Cardiac muscle cell (in vitro differentiated cells and primary cell): ENCODE measurements around the gene GIT2. TPM values are rescaled to one million over a fixed set of nuclear protein-coding genes. Genes with fewer than 3 reads are reported as not detected.
A peak's percentile ranks its signal among the peaks of the same experiment; 100 is the strongest.

Experiments
- DNase-seq, 2 donors: peaks; one replicate each; pipeline versions ENCODE4 v3.0.0 to v3.0.0-alpha.2; 2010 to 2017; ENCODE audit warnings: low read depth in 1 of 2, low spot score in 1 of 2
- H3K27ac ChIP-seq: fragments of 200-600 bp; sonication (generic); 2 replicates; pipeline ENCODE4 v1.5.1; 2016
- H3K27me3 ChIP-seq: fragments of 200-600 bp; sonication (generic); 2 replicates; pipeline ENCODE4 v1.6.0; 2016; ENCODE audit warnings: control low read depth
- H3K36me3 ChIP-seq: fragments of 200-600 bp; sonication (generic); 2 replicates; pipeline ENCODE4 v1.5.1; 2016; ENCODE audit warnings: control low read depth
- H3K4me1 ChIP-seq: fragments of 200-600 bp; sonication (generic); 2 replicates; pipeline ENCODE4 v1.8.1; 2017; ENCODE audit warnings: low read depth, mild to moderate bottlenecking, mixed run types
- H3K4me3 ChIP-seq: fragments of 200-600 bp; sonication (generic); 2 replicates; pipeline ENCODE4 v1.5.1; 2016; ENCODE audit warnings: mild to moderate bottlenecking
- H3K9me3 ChIP-seq: fragments of 200-600 bp; sonication (generic); 2 replicates; pipeline ENCODE4 v1.5.1; 2017; ENCODE audit warnings: low read depth, mild to moderate bottlenecking, control low read depth
- CTCF ChIP-seq: IDR thresholded peaks from 2 replicates; pipeline ENCODE4 v1.5.1; 2012; ENCODE audit warnings: low read depth, mild to moderate bottlenecking, low read length
- polyA plus RNA-seq: library from polyadenylated mRNA; unstranded; fragments of >200 nt; fragmentation: Nextera tagmentation; extraction: Ambion mirVana; gene quantifications from 2 replicates; pipeline ENCODE4 v1.2.1, GENCODE V29; 2016
- total RNA-seq: library from RNA; depleted of rRNA; stranded (reverse); fragments of >200 nt; gene quantifications from 2 replicates; pipeline ENCODE4 v1.2.3, GENCODE V29; 2016

GIT2 gene
- total and polyA plus RNA-seq, 2 experiments from 2014 or later = 23.3 to 25.7 TPM

GRCh38 chr12:110004598-110004997 is 8.4 kb upstream of the GIT2 start:
- no peak for TF ChIP-seq CTCF
- Histone ChIP-seq H3K36me3 (no peaks in the 10 kb centered on the region), H3K4me1 (no peaks in the 10 kb centered on the region), H3K4me3 (no peak overlapping the region), H3K27ac (no peak overlapping the region), H3K9me3 (no peaks in the 10 kb centered on the region), H3K27me3 (no peaks in the 10 kb centered on the region)
- DNase-seq = no peak

- no peak for TF ChIP-seq CTCF
Observed at GRCh38 chr12:110002676-110003515, 6.7 kb upstream of the GIT2 start.

GRCh38 chr12:110001596-110001995 is 5.4 kb upstream of the GIT2 start:
- H3K27ac ChIP-seq = no peak overlapping the region
- H3K4me1 ChIP-seq = no peaks in the 10 kb centered on the region
- no peak overlapping the region for H3K4me3 ChIP-seq
- no peaks in the 10 kb centered on the region for H3K27me3 ChIP-seq
- no peaks in the 10 kb centered on the region for H3K9me3 ChIP-seq
- no peaks in the 10 kb centered on the region for H3K36me3 ChIP-seq
- no peak for TF ChIP-seq CTCF
- no peak for DNase-seq

More at GRCh38 chr12:110002676-110003515, 6.7 kb upstream of the GIT2 start:
- Histone ChIP-seq H3K27ac (no peak overlapping the region), H3K4me1 (no peaks in the 10 kb centered on the region), H3K4me3 (no peak overlapping the region), H3K9me3 (no peaks in the 10 kb centered on the region), H3K27me3 (no peaks in the 10 kb centered on the region), H3K36me3 (no peaks in the 10 kb centered on the region)
- no peak for DNase-seq

GRCh38 chr12:109999983-110000505 is 3.9 kb upstream of the GIT2 start:
- peak; percentile 19 to 56 for DNase-seq
- Histone ChIP-seq H3K36me3 (no peaks in the 10 kb centered on the region), H3K27ac (no peak overlapping the region), H3K9me3 (no peaks in the 10 kb centered on the region), H3K27me3 (no peaks in the 10 kb centered on the region), H3K4me3 (peak overlapping the region; percentile 88), H3K4me1 (no peaks in the 10 kb centered on the region)
- no peak for TF ChIP-seq CTCF

- Histone ChIP-seq H3K36me3 (no peaks in the 10 kb centered on the region), H3K9me3 (no peaks in the 10 kb centered on the region), H3K4me1 (no peaks in the 10 kb centered on the region), H3K4me3 (peak overlapping the region; percentile 88), H3K27me3 (no peaks in the 10 kb centered on the region), H3K27ac (peak overlapping the region; percentile 99)
- no peak for DNase-seq
- no peak for TF ChIP-seq CTCF
Observed at GRCh38 chr12:109999649-109999971, 3.4 kb upstream of the GIT2 start.
